Ascending aorta (tissue), 2 donors: ENCODE results near the gene DHX35. TPM values are rescaled to one million over a fixed set of nuclear protein-coding genes. Genes with fewer than 3 reads are reported as not detected.
A peak's percentile ranks its signal among the peaks of the same experiment; 100 is the strongest.

Experiments used
- DNase-seq, 2 donors: peaks; one replicate each; pipeline ENCODE4 v3.0.0-alpha.2; 2019; ENCODE audit warnings: low spot score in 2 of 2
- H3K27ac ChIP-seq, 2 donors: fragments of 200-600 bp; sonication (generic); one replicate each; pipeline ENCODE4 v1.5.1; 2016 to 2017; ENCODE audit warnings: mild to moderate bottlenecking in 1 of 2
- H3K27me3 ChIP-seq: fragments of 200-600 bp; sonication (generic); one replicate; pipeline ENCODE4 v1.5.1; 2017
- H3K36me3 ChIP-seq, 2 donors: fragments of 200-600 bp; sonication (generic); one replicate each; pipeline ENCODE4 v1.5.1; 2016
- H3K4me1 ChIP-seq, 2 donors: fragments of 200-600 bp; sonication (generic); one replicate each; pipeline ENCODE4 v1.5.1; 2016 to 2017; ENCODE audit warnings: mild to moderate bottlenecking in 1 of 2
- H3K4me3 ChIP-seq, 2 donors: fragments of 200-600 bp; sonication (generic); one replicate each; pipeline ENCODE4 v1.5.1; 2016 to 2017; ENCODE audit warnings: mild to moderate bottlenecking in 1 of 2
- H3K9me3 ChIP-seq, 2 donors: fragments of 200-600 bp; sonication (generic); one replicate each; pipeline ENCODE4 v1.5.1; 2016
- CTCF ChIP-seq, 3 experiments: fragments of 200-600 bp in 2 of 3; fragments of 450-650 bp in 1 of 3; sonication (generic) in 2 of 3; IDR thresholded peaks; one replicate each; pipeline ENCODE4 v1.5.1; 2016 to 2019; ENCODE audit warnings: antibody characterized with exemption in 3 of 3, mild to moderate bottlenecking in 1 of 3, moderate library complexity in 1 of 3
- intact Hi-C: fragments of 100-400 bp; cut with DNase I; formaldehyde crosslinking; loops from one replicate; pipeline ENCODE4 v1.15.1; 2023
- total RNA-seq: library from RNA; depleted of rRNA; stranded (reverse); fragments of >200 nt; gene quantifications from one replicate; pipeline ENCODE4 v1.1.0, GENCODE V29; 2016

The DHX35 gene
- total RNA-seq, 1 donor from 2014 or later, result 35.3 TPM

GRCh38 chr20:39050555-39050902 is 88.4 kb downstream of the DHX35 start:
- Histone ChIP-seq H3K27ac (no peak overlapping the region), H3K36me3 (no peaks in the 10 kb centered on the region), H3K27me3 (no peaks in the 10 kb centered on the region), H3K4me1 (no peaks in the 10 kb centered on the region), H3K4me3 (peak overlapping the region; percentile 70 to 81), H3K9me3 (no peaks in the 10 kb centered on the region)
- DNase-seq, result no peak
- no peak for TF ChIP-seq CTCF (IDR thresholded peaks at IDR 0.05)
- intact Hi-C loops, result loop anchor here (1.0 to 5.0 kb wide), 3 partner anchors 31 to 1912 kb away; partner anchors contain the start of gene DHX35

- no peak for DNase-seq
- H3K9me3 ChIP-seq, result no peaks in the 10 kb centered on the region
- H3K27ac ChIP-seq, result no peak overlapping the region
- H3K27me3 ChIP-seq, result no peaks in the 10 kb centered on the region
- H3K36me3 ChIP-seq, result no peaks in the 10 kb centered on the region
- no peak overlapping the region for H3K4me3 ChIP-seq
- intact Hi-C loops, result loop anchor here (5.0 kb wide), 1 partner anchor 1910 kb away; no protein-coding TSS in a partner anchor
- TF ChIP-seq CTCF (IDR thresholded peaks at IDR 0.05), result no peak
- no peaks in the 10 kb centered on the region for H3K4me1 ChIP-seq
Measured at GRCh38 chr20:39052676-39053075, 90.5 kb downstream of the DHX35 start.

- no peak overlapping the region for H3K4me3 ChIP-seq
- H3K9me3 ChIP-seq, result no peaks in the 10 kb centered on the region
- no peaks in the 10 kb centered on the region for H3K27me3 ChIP-seq
- intact Hi-C loops, result no loop called here
- TF ChIP-seq CTCF (IDR thresholded peaks at IDR 0.05), result no peak
- DNase-seq, result no peak
- H3K36me3 ChIP-seq, result no peaks in the 10 kb centered on the region
- no peaks in the 10 kb centered on the region for H3K4me1 ChIP-seq
- no peak overlapping the region for H3K27ac ChIP-seq
Measured at GRCh38 chr20:39057143-39057542, 95.0 kb downstream of the DHX35 start.

GRCh38 chr20:39057911-39058310 is 95.8 kb downstream of the DHX35 start:
- intact Hi-C loops, result no loop called here
- Histone ChIP-seq H3K27me3 (no peaks in the 10 kb centered on the region), H3K27ac (no peak overlapping the region), H3K36me3 (no peaks in the 10 kb centered on the region), H3K9me3 (no peaks in the 10 kb centered on the region), H3K4me3 (no peak overlapping the region), H3K4me1 (no peaks in the 10 kb centered on the region)
- DNase-seq, result no peak
- no peak for TF ChIP-seq CTCF (IDR thresholded peaks at IDR 0.05)

GRCh38 chr20:39059036-39059435 is 96.9 kb downstream of the DHX35 start:
- H3K27ac ChIP-seq, result no peak overlapping the region
- no peaks in the 10 kb centered on the region for H3K4me1 ChIP-seq
- no peaks in the 10 kb centered on the region for H3K27me3 ChIP-seq
- H3K4me3 ChIP-seq, result no peak overlapping the region
- no peaks in the 10 kb centered on the region for H3K9me3 ChIP-seq
- DNase-seq, result no peak
- intact Hi-C loops, result no loop called here
- no peak for TF ChIP-seq CTCF (IDR thresholded peaks at IDR 0.05)
- no peaks in the 10 kb centered on the region for H3K36me3 ChIP-seq
